HG03097 (cell line): ENCODE results near the gene CYSLTR2.
"Not testable (repeated sequence)": the region's sequence is repeated elsewhere in the genome, so short reads cannot be mapped to it uniquely, and the experiment has no call there.

ENCODE experiments used
- ATAC-seq: cut with Tn5 transposase; IDR thresholded peaks from one replicate; pipeline ENCODE4 v1.9.1; 2021; ENCODE audit not compliant: unreplicated experiment, low FRiP score

CYSLTR2 gene

DNA sequence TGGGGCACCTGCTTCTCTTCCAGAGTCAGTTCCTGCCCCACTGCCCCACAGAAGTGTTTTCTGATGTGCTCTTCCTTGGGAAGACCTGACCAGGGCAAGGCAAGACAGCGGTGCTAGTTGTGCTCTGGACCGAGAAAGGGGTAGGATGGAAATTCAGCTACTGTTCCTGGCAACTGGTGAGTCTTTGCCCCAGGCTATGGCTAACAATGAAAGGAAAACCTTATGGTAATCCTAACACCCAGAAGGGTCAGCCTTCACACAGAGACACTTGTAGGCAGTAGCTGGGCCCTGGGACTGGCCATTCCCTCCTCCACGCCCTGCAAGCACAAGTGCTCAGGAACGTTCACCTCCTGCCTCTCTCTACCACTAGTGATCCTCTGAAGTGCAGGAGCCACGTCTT lies 9.6 kb upstream of the CYSLTR2 start:
- ATAC-seq = no peak

DNA sequence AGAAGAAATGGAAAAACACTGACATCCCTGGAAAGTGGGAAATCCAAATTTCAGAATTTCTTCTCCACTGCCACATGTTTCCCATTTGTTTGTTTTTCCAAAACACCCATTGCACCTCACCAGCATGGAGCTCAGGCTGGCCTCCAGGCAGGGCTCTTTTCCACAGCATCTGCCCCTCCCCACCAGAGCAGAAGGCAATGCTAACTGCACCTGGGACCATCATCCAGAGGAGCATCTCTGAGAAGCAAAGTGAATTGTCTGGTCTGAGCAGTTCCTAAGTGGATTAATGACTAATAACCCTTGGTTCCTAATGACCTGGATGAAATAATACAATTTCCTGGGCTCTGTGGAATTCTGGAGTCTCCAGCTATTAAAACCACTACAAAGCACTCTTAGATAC lies 8.8 kb upstream of the CYSLTR2 start:
- no peak for ATAC-seq

GRCh38 chr13:48645845-48646244 lies 7.9 kb upstream of the CYSLTR2 start:
- ATAC-seq = no peak

DNA sequence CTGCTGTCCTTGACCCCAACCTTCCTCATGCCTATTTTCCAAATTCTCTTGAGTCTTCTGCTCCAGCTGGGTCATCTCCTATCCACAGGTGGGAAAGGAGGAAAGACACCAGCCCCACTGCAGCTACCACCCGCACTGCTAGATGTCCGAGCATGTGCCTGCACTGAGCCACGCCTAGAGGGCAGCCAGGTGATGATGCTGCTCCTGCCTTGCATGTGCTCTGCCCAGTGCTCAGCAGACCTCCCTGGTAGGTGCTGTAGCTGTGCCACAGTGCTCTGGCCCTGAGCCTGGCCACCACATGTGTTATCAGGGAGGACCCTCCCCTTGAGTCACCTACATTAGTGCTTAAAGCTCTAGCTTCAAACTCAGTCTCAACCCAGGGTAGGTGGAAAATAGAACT lies 6.9 kb upstream of the CYSLTR2 start:
- no peak for ATAC-seq

DNA sequence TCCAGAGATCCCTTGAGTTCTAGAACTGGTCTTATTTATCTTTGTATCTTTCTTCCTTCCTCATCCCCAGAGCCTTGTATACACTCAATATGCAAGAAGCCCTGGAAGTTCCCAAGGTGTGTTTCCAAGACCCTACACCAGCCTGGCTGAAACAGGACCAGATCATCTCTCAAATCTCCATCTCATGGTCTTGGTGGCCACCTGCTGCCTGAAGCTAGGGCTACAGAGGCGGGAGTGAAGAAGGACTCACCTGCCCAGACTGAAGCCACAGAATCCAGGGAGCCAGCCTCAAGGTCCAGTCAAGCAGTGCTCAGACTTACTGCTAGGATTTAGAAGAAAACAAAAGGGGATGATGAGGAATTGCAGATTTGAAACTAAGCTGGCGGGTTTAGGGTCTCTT lies 6.1 kb upstream of the CYSLTR2 start:
- ATAC-seq = no peak

GRCh38 chr13:48648446-48648845 lies 5.3 kb upstream of the CYSLTR2 start:
- ATAC-seq = no peak

DNA sequence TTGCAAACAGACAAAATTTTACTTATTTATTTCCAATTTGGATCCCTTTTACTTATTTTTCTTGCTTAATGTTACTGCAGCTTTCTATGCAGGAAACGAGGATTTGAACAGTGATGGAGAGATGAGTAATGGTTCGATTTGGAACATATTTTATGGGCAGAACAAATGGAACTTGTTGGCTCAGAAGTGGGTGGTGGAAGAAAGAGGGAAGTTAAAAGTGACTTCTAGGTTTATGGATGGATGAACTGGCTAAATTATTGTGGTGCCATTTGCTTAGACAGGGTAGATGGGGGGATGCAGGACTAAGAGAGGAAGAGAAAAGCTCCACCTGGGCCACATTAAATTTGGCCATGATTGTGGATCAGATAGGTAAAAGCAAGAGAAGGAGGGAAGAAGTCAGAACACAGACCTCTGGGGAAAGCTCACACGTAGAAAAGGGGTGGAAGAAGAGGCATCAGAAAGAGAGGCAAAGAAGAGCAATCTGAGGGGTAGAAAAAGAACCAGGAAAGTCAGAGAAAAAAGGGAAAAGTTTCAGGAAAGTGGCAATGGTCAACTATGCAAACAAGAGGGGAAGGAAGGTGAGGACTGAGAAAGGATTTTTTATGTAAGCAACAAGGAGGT lies 768 bp upstream of the CYSLTR2 start:
- no peak for ATAC-seq

GRCh38 chr13:48654511-48654910 lies 782 bp downstream of the CYSLTR2 start:
- no peak for ATAC-seq

DNA sequence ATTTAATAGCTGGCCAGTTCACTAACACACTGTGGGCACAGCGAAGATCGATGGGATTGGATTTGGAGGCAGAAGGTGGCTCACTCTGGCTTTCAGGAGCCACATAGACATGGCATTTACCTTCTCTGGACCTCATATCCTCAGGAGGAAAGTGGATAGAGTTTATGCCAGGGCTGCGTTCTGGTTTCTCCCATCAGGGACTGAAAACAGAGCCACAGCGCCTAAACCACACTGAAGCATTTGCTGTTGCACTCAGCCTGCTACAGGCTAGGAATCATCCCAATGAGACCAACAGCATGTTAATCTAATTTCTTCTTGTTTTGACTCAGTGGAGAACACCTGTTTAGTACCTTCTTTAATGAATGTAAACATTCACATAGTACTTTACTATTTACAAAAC lies 1.6 kb downstream of the CYSLTR2 start:
- ATAC-seq = no peak

DNA sequence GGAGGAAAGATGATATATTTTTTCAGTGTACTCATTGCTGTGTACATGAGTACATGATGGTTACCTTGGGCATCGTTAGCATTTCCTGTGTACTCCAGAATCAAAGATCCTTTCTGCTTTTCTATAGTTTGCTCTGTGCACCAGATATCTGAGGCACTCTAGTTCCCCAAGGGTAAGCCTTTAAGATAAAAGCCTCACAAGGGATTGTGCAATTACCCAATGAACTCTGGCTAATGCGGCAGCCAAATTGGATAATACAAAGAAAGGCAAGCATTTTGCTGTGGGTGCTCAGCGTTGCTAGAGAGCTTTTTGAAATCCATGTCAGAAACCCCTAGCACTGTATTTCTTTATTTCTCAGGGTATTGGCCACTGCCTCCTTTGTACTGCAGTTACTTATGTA lies 2.9 kb downstream of the CYSLTR2 start:
- no peak for ATAC-seq

- no peak for ATAC-seq
These were observed 6.8 kb downstream of the CYSLTR2 start for GRCh38 chr13:48660361-48661076.

DNA sequence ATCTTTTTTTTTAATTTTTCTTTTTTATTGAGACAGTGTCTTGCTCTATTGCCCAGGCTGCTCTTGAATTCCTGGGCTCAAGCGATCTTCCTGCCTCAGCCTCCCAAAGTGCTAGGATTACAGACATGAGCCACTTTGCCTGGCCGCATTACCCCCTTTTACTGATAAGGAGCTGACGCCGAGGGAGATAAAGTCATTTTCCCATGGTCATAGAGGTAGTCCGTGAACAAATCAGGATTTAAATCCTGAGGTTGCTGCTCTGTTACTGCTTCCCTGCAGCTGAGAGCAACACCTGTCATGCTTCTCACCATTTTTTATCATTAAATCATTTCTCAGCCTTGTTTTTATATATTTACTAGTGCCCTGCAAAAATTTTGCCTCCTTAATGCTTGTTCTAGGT lies 7.4 kb downstream of the CYSLTR2 start:
- ATAC-seq = no peak

GRCh38 chr13:48662226-48662625 lies 8.5 kb downstream of the CYSLTR2 start:
- no peak for ATAC-seq

- ATAC-seq = no peak
These were observed 13.4 kb downstream of the CYSLTR2 start for GRCh38 chr13:48667136-48667535.

GRCh38 chr13:48671421-48671820 lies 17.7 kb downstream of the CYSLTR2 start:
- not testable (repeated sequence) for ATAC-seq

DNA sequence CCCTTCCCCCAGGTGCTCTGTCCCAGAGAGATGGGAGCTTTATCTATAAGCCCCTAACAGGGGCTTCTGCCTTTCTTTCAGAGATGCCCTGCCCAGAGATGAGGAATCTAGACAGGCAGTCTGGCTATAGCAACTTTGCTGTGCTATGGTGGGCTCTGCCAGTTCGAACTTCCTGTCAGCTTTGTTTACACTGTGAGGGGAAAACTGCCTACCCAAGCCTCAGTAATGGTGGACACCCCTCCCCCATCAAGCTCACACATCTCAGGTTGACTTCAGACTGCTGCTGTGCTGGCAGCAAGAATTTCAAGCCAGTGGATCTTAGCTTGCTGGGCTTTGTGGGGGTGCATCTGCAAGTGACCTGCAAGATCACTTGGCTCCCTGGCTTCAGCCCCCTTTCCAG lies 21.5 kb downstream of the CYSLTR2 start:
- no peak for ATAC-seq

DNA sequence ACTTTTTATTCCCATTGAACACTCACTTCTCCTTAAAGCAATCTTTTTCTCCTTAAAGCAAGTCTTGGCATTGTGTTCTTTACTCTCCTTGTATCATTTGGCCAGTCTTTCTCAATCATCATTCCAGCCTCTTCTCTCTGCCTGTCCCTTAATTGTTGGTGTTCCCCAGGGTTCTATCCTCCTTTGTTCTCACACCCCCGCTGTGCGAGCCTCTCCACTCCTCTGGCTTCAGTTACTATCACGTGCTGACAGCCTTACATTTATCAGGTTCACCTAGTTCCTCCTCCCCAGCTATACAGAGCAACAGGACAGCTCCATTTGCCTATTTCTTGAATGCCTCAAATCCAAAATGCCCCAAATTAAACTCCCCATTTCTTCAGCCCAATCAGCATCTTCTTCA lies 24.6 kb downstream of the CYSLTR2 start:
- no peak for ATAC-seq

GRCh38 chr13:48679941-48680680 lies 26.4 kb downstream of the CYSLTR2 start:
- no peak for ATAC-seq

DNA sequence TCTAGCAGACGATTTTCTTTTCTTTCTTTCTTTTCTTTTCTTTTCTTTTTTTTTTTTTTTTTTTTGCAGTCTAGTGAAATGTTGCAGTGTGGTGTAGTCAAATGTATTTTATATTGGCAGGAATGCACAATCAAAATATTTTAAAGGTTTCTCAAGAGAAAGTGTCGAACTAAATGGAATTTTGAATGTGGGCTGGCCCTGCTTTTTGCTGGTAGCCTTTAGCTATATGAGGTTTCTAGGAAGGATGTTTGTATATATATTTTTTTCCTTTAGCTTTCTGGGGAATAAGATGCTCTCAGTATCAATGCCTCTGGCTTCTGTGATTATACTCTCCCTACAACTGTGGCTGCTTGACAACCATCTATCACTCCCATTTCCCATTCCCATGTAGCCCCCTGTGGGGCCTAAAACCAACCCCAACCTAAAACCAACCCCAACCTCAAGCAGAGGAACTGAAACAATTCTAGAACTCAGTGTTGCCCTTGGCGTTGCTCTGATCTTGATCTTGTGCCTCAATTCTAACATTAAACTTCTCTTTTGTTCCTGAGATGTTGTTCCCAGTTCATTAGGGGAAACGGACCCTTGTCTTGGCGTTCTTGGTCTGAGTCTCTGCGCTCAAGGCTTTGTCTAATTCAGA lies 27.1 kb downstream of the CYSLTR2 start:
- ATAC-seq = no peak

- no peak for ATAC-seq
These were observed 28.2 kb downstream of the CYSLTR2 start for GRCh38 chr13:48681905-48682304.

DNA sequence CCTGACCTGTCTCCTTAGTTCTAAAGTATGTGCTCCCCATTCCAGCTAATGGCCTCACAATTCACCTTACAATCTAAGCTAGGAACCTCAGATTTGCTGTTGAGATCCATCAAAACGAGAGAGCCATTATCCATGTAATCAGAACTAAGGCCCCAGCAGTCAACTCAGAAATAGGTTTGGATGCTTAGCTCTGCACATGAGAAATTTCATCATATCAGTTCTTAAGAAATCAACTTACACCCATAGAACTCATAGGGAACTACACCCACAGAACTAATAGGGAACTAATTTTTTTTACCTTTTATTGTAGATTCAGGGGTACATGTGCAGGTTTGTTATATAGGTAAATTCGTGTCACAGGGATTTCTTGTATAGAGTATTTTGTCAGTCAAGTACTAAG lies 28.7 kb downstream of the CYSLTR2 start:
- ATAC-seq = no peak
